RPMI7951 (cell line): ENCODE data around the gene GRAP2. TPM values are rescaled to one million over a fixed set of nuclear protein-coding genes. Genes with fewer than 3 reads are reported as not detected.
"Not testable (repeated sequence)": the region's sequence is repeated elsewhere in the genome, so short reads cannot be mapped to it uniquely, and the experiment has no call there.

Source experiments
- DNase-seq: peaks from one replicate; pipeline ENCODE4 v3.0.0-alpha.2; 2012; ENCODE audit warnings: low read depth
- total RNA-seq: library from RNA; depleted of rRNA; stranded (reverse); fragments of >200 nt; shearing (Covaris generic); gene quantifications from 2 replicates; pipeline ENCODE4 v1.2.3, GENCODE V29; 2014

Gene GRAP2
- total RNA-seq, 1 experiment from 2014 or later = 0.84 TPM

DNA sequence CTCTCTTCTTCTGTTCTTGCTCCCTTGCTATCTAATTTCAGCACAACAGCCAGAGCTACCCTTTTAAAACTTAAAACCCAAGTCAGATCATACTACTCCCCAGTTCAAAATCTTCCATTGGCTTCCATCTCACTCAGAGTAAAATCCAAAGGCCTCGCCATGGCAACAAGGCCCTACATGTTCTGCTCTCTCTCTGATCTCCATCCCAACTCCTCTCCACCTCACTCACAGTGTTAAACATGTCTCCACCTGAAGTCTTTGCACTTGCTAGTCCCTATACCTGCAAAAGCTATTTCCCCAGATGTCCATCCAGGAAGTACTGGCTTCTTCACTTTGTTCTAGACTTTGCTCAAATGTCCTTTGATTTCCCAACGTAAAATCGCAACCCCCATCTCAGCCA, 3.0 kb upstream of the GRAP2 start:
- no peak for DNase-seq

DNA sequence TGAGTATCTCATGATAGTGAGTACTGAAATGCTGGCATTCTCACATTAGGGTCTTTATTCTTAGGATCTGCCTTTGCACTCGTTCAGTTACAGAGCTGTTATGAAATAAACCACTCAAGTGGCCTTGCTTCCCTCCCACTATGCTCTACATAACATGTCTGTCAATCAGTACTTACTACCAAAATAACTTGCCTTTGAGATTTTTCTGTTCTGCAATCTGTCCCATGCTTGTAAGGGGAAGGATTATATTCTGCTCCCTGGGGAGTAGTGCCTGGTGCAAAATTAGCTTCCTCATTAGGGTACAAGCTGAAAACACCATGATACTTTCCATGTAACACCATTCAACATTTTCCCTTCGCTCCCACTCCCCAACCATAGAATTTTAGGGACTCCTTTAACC, 1.9 kb upstream of the GRAP2 start:
- no peak for DNase-seq

DNA sequence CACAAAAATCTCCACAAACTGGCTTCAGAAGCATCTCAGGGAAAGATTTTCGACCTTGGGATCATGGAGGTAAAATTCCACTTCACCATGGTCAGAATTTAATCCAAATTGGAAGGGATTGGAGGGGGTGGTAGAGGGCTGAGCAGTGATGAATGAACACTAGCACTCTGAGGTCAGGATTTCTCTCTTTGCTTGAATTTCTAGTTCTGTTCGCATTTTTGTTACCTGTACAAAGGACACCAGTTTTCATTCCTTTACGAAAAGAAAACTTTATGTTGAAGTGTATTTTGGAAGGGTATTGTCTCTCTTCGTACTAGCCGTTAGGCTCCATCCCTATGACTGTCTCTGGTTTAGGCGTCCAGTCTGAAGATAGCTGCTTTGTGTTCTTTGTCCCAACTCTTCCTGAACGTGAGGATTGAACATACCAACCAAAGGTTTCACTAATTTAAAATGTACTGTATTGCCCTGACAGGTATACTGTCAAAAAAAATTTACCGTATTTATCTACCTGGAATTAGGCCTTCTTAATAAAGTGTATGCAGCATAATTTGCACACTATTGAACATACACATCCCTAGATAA, 772 bp downstream of the GRAP2 start:
- DNase-seq = no peak

DNA sequence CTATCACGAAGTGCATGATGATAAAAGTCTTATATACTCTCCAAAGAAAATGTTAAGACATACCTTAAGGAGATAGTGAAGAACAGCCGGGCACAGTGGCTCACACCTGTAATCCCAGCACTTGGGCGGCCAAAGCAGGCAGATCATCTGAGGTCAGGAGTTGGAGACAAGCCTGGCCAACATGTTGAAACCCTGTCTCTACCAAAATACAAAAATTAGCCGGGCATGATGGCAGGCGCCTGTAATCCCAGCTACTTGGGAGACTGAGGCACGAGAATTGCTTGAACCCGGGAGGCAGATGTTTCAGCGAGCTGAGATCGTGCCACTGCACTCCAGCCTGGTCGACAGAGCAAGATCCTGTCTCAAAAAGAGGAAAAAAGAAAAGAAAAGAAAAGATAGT, 3.1 kb downstream of the GRAP2 start:
- DNase-seq = not testable (repeated sequence)

DNA sequence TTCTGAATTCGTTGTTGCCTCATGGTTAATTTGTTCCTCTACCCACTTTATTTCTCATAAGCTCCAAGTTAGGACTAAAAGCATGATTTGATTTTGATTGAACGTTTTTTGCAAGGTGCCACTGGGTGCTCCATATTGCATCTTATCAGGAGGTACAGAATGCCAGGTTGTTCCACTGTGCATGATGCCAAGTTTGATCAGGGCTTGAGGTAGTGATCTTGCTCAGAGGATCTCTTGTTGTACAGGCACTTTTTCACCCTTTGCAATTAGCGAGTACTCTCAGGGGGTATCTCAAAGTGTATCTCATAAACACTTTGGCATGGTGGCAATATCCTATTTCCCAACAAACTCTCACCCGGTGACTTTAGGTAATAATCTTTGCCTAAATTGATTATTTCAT, 4.0 kb downstream of the GRAP2 start:
- DNase-seq = no peak

DNA sequence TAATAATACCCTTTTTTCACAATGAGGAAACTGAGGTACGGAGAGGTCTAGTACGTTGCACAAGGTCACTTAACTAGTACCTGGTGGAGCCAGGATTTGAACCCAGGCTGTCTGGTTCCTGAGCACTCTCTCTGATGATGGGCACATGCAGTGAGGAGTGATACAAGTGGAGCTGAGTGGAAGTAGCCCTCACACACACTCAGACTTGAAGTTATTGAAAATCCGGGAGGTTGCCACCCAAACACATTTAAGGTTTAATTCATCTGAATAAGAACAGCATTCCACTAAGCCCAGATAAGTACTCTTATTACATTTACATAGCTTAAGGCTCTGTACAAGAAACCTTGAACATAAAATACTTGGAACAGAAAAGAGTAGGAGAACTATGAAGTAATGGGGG, 4.8 kb downstream of the GRAP2 start:
- no peak for DNase-seq

DNA sequence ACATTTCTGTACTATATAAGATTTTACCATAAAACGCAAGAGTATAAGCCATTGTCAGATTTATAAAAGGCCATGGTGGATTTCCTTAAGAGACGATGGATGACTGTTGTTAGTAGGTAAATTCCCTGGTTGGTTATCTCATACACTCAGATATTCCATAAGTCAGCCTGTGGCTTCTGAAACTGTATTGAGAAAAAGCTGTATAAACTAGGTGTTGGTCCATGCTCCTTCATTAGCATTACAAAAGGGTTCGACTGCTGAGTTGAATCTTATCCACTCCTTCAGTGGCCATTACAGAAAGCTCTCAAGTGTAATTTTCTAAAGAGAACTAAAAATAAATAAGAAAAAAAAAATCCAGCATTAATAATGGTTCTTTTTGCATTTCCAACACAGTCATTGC, 5.3 kb downstream of the GRAP2 start:
- no peak for DNase-seq

DNA sequence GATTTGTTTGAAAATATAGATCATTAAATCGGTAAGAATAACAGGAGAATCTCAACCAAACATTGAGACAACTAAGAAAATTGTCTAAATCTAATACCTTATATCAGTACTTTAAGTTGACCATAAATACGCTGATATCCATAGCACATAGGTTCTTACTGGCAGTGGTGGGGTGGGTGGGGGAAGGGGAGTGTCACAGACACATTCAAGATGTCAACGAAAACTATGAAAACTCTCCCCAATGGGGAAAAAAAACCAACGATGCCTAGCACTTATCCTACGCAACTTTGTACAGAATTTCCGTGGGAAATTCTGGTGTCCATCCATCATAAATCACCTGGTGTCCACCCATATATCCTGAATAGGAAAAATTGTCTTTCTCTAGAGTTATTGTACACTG, 6.2 kb downstream of the GRAP2 start:
- no peak for DNase-seq

DNA sequence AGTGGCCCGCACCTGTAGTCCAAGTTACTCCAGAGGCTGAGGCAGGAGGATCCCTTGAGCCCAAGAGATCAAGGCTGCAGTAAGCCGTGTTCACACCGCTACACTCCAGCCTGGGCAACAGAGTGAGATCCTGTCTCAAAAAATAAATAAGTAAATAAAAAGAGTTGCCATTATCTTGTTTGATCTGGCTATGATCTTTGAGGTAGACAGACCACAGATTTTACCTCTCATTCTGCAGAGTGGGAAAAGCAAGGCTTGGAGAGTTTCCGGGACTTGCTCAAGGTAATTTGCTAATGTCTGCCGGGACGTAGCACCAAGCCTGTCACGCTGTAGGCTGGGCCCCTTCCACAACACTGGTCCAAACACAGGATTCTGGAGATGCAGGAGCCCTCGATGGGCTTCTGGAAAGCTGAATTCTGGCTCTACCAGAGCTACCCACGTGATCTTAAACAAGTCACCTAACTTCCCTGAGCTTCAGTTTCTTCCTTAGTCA, 6.8 kb downstream of the GRAP2 start:
- DNase-seq = no peak

DNA sequence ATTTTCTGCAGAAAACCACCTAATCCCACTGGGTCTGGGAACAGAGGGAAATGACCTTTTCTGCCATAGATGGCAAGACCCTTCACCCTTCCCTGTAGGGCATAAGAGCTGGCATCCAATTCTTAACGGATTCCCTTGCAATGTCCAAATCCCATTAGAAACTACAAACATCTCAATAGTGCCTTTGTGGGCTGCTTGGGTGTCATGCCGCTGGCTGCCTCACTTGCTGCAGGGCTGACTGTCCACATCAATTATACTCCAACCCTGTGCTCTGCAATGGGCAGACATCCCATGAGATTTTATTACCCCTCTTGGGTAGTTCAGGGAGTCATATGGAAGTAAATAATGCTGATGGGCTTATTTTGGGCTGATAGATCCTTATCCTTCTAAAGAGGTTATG, 7.3 kb downstream of the GRAP2 start:
- DNase-seq = no peak

DNA sequence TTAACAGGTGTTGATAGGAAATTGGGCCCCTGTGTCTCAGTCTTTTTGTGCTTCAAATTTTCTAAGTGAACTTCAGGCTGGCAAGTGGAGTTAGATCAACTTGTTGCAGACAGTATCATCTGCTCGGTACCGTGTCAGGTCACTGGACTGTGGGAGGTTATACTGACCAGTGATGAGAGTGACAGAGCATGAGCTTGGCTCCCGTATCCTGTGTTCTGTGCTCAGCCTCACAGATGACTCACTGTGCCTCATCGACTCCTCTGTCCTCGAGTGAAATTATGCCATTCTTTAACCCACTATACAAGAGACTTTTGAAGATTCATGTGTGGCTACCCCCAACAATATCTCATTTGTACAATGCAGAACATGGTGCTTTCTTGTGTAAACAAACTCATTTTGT, 7.9 kb downstream of the GRAP2 start:
- DNase-seq = peak; percentile 46

DNA sequence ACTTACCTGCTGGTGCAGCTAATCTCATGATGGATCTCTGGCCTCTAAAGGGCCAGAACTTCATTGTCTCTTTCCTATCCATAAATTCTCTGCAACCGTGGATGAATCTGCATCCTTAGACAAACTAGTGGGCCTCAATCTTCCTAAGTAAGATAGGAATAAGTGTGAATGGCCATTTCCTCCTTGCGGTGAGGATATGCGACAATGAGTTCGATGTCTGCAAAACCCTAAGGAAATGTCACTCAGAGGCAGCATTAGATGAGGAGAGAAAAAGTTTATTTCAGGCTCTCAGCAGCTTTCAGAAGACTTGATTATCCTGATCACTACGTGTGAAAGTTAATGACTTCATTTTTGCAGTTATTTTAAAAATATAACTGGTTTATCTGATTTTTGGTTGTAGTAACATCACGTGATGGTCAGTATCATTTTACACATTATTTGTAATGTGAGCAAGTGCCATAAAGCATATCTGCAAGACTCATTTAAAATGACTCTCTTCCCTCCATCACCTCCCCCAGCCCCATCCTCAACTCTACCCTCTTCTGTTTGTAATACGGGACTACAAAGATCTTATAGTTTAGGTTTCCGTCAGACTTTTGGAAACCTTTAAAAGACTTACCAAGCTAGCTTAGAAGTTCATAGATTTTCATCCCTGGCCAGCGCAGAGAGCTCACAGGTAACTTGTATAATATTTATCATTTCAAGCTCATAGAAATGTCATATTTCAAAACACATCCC, 10.2 kb downstream of the GRAP2 start:
- no peak for DNase-seq

DNA sequence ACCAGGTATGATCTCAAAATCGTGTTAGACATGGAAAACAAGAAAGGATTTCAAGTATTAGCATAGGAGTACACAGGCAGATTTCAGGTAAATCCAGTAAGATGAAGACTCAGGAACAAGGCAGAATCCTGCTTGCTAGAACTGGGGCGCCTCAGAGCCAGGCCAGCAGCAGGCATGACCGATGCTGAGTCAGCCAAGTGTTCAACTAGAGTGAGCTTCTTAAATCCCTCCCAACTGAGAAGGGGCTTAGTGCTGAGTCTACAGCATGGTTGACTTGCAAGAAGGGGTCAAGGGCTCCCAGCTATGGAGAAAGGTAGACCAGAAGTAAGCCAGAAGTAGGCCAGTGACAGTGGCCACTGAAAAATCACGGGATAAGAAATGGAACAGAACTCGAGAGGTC, 12.4 kb downstream of the GRAP2 start:
- no peak for DNase-seq

DNA sequence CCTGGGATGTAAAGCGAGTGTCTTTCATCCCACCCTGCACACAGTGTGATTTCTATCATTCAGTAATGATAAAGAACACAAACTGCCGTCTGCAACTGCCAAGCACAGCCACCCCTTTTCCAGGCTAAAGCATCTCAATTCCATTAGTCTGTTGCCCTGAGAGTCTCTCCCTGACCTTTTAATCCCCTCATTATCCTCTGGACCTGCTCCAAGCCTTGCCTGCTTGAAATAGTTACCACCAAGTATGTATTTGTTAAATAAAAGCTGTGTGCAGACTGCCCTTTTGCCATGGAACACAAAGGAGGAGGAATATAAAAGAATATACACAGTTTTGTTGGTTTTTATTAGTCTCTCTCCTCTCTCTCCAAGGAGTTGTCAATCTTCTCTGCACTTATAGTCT, 13.0 kb downstream of the GRAP2 start:
- no peak for DNase-seq

DNA sequence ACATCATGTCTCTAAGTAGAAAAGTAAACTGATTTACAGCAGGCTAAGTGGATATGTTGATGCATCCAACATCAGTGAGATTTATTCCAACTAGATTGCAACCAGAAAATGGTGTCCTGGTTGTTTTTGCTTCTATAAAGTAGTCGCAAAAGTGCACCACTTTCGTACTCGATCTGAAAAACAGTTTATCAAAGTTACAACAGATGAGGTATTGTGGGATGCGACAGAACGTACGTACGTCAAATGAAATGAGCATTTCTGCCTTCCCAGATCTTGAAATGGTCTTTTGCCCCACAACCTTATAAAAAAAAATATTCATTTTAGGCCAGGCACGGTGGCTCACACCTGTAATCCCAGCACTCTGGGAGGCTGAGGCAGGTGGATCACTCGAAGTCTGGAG, 13.7 kb downstream of the GRAP2 start:
- no peak for DNase-seq

DNA sequence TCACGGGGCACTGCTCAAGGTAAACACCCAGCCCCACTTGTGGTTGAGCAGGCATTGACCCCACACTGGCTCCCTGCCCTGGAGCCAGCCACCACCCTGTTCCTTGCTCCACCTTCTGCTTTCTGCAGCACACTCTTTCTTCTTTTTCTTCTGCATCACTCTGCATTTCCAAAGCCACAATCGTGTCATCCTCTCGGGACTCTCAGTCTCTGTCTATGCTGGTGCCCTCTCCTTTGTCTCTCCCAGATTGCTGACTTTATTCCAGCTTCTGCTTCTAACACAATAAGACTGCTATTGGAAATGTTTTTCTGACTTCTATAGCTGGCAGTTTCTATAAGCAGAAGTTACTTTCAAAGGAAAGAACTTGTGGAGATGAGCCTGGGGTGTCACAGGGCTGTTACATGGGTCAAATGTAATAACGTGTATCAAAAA, 14.4 kb downstream of the GRAP2 start:
- DNase-seq = no peak

DNA sequence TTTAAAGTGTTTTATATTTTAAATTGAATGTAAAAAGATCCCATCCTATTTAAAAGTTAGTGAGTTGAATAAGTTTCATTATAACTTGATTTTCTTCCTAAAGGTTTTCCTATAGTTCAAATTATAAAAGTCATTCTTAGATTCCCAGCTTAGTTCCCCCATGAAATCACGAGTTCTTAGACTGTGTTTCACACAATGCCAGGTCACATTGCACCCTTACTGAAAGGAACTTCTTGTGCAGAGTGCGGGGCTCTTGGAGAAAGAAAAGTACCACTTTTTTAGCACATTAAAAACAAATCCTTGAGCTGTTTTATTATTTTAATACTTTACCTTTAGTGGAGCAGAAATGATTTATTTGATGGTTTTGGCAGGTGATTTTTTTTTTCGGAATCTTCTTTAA, 15.6 kb downstream of the GRAP2 start:
- DNase-seq = no peak

DNA sequence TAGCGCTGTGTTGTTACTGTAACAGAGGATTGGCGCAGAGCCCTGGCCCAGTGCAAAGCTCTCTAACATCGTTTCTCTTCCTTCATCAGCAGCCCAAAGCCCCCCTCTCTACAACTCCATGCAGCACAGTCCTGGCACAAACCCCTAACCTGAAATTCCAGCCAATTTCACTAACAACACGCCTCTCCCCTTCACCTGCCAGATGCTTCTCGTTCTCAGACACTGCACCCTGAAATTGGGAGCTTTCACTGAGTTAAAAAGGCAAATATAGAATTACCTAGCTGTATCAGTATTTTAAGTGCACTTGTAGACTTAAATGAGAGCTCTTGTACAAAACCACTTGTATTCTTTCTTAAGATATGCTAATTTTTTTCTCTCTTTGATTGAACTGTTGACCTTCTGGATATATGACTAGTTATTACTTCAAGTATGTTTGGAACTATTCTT, 16.3 kb downstream of the GRAP2 start:
- DNase-seq = no peak

DNA sequence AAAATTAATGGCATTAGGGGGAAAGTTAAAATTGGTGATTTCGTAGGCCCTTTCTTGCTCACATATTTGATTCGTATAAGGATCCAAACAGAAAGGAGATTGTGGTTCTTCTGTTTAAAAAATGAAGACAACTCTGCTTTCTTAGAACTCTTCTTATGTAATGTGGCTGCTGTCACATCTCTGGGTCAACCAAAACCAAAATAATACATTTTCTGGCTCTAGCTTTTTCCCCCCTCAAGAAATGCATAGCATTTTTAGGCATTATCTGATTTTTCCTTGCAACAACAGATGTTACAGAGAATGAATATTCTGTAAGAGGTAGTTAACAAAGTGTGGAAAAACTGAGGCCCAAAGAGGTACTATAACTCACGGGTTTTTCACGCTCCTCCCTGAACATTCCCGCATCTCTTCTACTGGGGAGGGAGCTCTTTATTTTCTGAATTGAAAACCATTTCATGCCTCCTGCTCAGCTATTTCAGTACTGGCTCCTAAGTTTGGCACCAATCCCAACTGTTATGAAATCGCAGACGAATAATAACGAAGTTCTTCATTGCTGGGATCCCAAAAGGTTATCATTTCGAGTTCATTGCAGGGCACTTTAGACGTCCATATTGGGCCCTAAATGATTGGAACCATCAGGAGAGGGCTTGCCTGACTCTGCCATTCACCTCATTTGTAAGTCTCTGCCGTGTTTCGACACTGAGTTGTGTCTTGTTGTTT, 17.1 kb downstream of the GRAP2 start:
- DNase-seq = no peak

DNA sequence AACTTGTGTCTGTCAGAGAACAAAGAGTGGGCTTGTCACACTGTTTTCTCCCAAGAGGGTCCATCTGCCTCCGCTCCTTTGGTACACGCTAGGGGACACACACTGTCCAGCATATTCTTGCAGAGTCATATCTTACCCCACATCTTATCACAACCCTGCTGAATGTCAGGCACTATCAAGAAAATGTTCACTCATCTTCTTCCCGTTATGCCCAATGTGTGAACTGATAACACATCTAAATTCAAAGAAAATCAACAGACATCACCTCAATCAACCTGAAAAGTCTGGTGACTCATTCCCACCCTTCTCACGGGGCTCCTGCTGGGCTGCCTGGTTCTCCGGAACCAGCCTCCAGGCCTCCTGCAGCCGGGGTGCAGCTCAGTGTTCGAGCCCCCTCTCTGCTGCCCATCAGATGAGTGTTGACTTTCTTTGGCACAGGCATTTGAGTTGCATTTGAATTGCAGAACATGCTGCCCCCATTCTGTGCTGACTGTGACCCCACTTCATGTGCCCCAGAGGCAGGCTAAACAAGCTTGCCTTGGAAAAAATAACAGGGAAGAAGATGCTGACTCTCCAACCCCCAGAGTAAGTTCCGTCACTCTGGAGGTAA, 19.4 kb downstream of the GRAP2 start:
- no peak for DNase-seq

DNA sequence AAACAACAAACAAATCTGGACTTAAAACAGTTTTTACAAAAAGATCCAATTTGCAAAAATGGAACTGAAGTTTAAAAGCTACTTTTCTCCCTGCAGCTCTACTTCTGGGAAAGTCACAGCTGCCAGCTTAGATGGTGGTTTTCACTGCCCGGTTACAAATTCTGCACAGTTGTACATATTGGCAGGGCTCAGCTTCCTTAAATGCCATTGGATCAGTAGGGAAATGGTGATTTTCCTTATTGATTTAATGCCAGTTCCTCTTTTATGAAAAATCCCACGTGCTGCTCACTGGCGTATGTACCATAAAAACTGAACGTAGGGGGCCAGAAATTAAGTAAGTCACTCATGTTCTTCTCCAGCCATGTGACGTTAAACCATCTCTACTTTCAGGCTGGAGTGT, 22.8 kb downstream of the GRAP2 start:
- no peak for DNase-seq

DNA sequence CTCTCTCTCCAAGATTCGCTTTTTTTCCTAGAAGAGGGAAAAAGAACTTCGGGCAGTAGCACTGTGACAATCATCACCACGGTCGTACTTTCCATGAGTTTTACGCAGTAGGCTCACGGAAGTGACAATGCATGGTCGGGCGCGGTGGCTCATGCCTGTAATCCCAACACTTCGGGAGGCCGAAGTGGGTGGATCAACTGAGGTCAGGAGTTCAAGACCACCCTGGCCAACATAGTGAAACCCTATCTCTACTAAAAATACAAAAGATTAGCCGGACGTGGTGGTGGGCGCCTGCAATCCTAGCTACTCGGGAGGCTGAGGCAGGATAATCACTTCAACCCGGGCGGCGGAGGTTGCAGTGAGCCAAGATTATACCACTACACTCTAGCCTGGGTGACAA, 23.4 kb downstream of the GRAP2 start:
- DNase-seq = no peak

DNA sequence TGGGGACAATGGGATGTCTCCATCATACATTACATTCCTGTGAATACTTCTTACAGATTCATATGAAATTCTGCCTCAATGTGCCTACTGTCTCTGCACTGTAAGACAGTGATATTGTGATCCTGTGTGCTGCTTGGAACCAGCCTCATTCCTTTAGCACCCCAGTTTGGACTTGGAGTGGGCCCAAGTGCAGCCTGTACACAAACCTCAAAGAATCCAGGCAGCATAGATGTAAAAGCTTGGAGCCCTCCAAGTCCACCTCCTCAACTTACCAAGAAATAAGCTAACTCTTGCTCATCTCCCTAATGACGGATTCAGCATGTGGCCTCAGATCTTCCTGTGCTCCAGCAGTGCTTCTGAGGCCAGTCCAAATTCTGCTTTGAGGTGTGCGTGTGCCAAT, 24.4 kb downstream of the GRAP2 start:
- no peak for DNase-seq
